ENCODE results near the gene RACK1.
A peak's percentile ranks its signal among the peaks of the same experiment; 100 is the strongest.

Gene RACK1

GRCh38 chr5:181203093-181203711, 40.5 kb downstream of the RACK1 start:
- DNase-seq (ENCODE audit: low read depth) = peak; percentile 74
- TF ChIP-seq CTCF (conservative IDR thresholded peaks at IDR 0.05; ENCODE audit: low read length) = no peak
- H3K4me3 ChIP-seq (ENCODE audit: low read length) = peak overlapping the region; percentile 59

- DNase-seq (ENCODE audit: low read depth) = no peak
- TF ChIP-seq CTCF (conservative IDR thresholded peaks at IDR 0.05; ENCODE audit: low read length) = no peak
- H3K4me3 ChIP-seq (ENCODE audit: low read length) = no peak overlapping the region
Measured at GRCh38 chr5:181200816-181201215, 42.9 kb downstream of the RACK1 start.

GRCh38 chr5:181199881-181200638, 43.6 kb downstream of the RACK1 start:
- DNase-seq (ENCODE audit: low read depth) = no peak
- H3K4me3 ChIP-seq (ENCODE audit: low read length) = no peak overlapping the region
- TF ChIP-seq CTCF (conservative IDR thresholded peaks at IDR 0.05; ENCODE audit: low read length) = no peak

- TF ChIP-seq CTCF (conservative IDR thresholded peaks at IDR 0.05; ENCODE audit: low read length) = no peak
Measured at GRCh38 chr5:181198905-181199519, 44.7 kb downstream of the RACK1 start.

GRCh38 chr5:181198106-181198685, 45.5 kb downstream of the RACK1 start:
- H3K4me3 ChIP-seq (ENCODE audit: low read length) = no peak overlapping the region
- DNase-seq (ENCODE audit: low read depth) = no peak
- no peak for TF ChIP-seq CTCF (conservative IDR thresholded peaks at IDR 0.05; ENCODE audit: low read length)

More at GRCh38 chr5:181198905-181199519, 44.7 kb downstream of the RACK1 start:
- no peak for DNase-seq (ENCODE audit: low read depth)
- no peak overlapping the region for H3K4me3 ChIP-seq (ENCODE audit: low read length)

GRCh38 chr5:181197326-181197951, 46.3 kb downstream of the RACK1 start:
- H3K4me3 ChIP-seq (ENCODE audit: low read length) = no peak overlapping the region
- TF ChIP-seq CTCF (conservative IDR thresholded peaks at IDR 0.05; ENCODE audit: low read length) = no peak
- DNase-seq (ENCODE audit: low read depth) = no peak
